ENCODE data around the gene CXXC5.
A peak's percentile ranks its signal among the peaks of the same experiment; 100 is the strongest.

The CXXC5 gene

GRCh38 chr5:139667001-139667729 lies 19.0 kb downstream of the CXXC5 start:
- DNase-seq, result no peak

GRCh38 chr5:139667730-139668063 lies 19.5 kb downstream of the CXXC5 start:
- no peak for DNase-seq

GRCh38 chr5:139668064-139668880 lies 20.1 kb downstream of the CXXC5 start:
- no peak for DNase-seq

GRCh38 chr5:139668924-139669661 lies 20.9 kb downstream of the CXXC5 start:
- DNase-seq, result no peak

GRCh38 chr5:139669662-139670368 lies 21.7 kb downstream of the CXXC5 start:
- peak; percentile 68 to 83 for DNase-seq

GRCh38 chr5:139670369-139671095 lies 22.4 kb downstream of the CXXC5 start:
- peak; percentile 71 to 73 for DNase-seq

- no peak for DNase-seq
These were observed 23.1 kb downstream of the CXXC5 start for GRCh38 chr5:139671096-139671841.

- DNase-seq, result no peak
These were observed 27.1 kb downstream of the CXXC5 start for GRCh38 chr5:139675213-139675612.

- DNase-seq, result no peak
These were observed 27.7 kb downstream of the CXXC5 start for GRCh38 chr5:139675825-139676224.

- no peak for DNase-seq
These were observed 28.3 kb downstream of the CXXC5 start for GRCh38 chr5:139676406-139676805.

GRCh38 chr5:139676951-139677735 lies 29.0 kb downstream of the CXXC5 start:
- no peak for DNase-seq

GRCh38 chr5:139677736-139678613 lies 29.8 kb downstream of the CXXC5 start:
- DNase-seq, result no peak

GRCh38 chr5:139678751-139679750 lies 30.9 kb downstream of the CXXC5 start:
- DNase-seq, result no peak

GRCh38 chr5:139680368-139681111 lies 32.4 kb downstream of the CXXC5 start:
- no peak for DNase-seq

GRCh38 chr5:139681112-139681458 lies 32.9 kb downstream of the CXXC5 start:
- no peak for DNase-seq

- DNase-seq, result no peak
These were observed 33.3 kb downstream of the CXXC5 start for GRCh38 chr5:139681466-139681865.
